HCT116 (cell line): Measurements from ENCODE around the gene WBP2NL. TPM values are rescaled to one million over a fixed set of nuclear protein-coding genes. Genes with fewer than 3 reads are reported as not detected.

ENCODE experiments used
- ATAC-seq: fragments of 200-7000 bp; cut with Tn5 transposase; 2 replicates; pipeline ENCODE4 v1.9.1; 2020; ENCODE audit warnings: mild to moderate bottlenecking, moderate library complexity
- BruUV-seq: library from RNA; stranded (reverse); fragments of 400-500 nt; replicated peaks from 2 replicates; lab custom pipeline; 2021; lab: Mats Ljungman, UMichigan
- CTCF ChIA-PET: fragments of 300-600 bp; sonication (Branson Sonifier 250); formaldehyde crosslinking; loops from one replicate; lab custom pipeline; 2021; ENCODE audit warnings: antibody characterized with exemption; lab: Charles Lee
- POLR2A ChIA-PET: fragments of 300-600, 350-600 bp; sonication (Branson Sonifier 250); formaldehyde crosslinking; loops from one replicate; lab custom pipeline; 2021; ENCODE audit warnings: antibody characterized with exemption; lab: Charles Lee
- RAD21 ChIA-PET, 2 experiments: fragments of 300-600 bp; sonication (Branson Sonifier 250); formaldehyde crosslinking; loops; one replicate each; lab custom pipeline; 2023; ENCODE audit warnings: low total read pairs in 2 of 2; ENCODE audit not compliant: uncharacterized antibody in 2 of 2, unreplicated experiment in 2 of 2, low non-redundant PET in 1 of 2; lab: Charles Lee
- DNase-seq: peaks from one replicate; pipeline ENCODE4 v3.0.0-alpha.2; 2010; ENCODE audit warnings: low read depth, low spot score
- H2AFZ ChIP-seq: fragments of 200-600 bp; shearing (Covaris generic), sonication (generic); 2 replicates; pipeline ENCODE4 v1.6.1; 2017; ENCODE audit warnings: low read depth, mixed run types, mixed read lengths, antibody characterized with exemption, low read length; ENCODE audit not compliant: poor library complexity, severe bottlenecking
- H3K27ac ChIP-seq: 2 replicates; pipeline ENCODE4 v1.5.1; 2012; ENCODE audit warnings: low read depth, low read length
- H3K27me3 ChIP-seq: fragments of 200-600 bp; sonication (generic); 2 replicates; pipeline ENCODE4 v1.6.1; 2016; ENCODE audit warnings: mixed run types, low read length, mixed read lengths; ENCODE audit not compliant: insufficient read depth
- H3K36me3 ChIP-seq, 2 experiments: fragments of 200-500 bp in 1 of 2; fragments of 200-600 bp in 1 of 2; sonication (Bioruptor generic) in 1 of 2; sonication (generic) in 1 of 2; 2 replicates each; pipeline versions ENCODE4 v1.5.1 to v1.6.1; 2014 to 2016; ENCODE audit warnings: low read length in 2 of 2, inconsistent platforms in 1 of 2, mixed read lengths in 1 of 2, mixed run types in 1 of 2; ENCODE audit not compliant: insufficient read depth in 2 of 2, control insufficient read depth in 1 of 2
- H3K4me1 ChIP-seq, 2 experiments: fragments of 200-600 bp in 1 of 2; sonication (generic) in 1 of 2; 2 replicates each; pipeline versions ENCODE4 v1.5.1 to v1.6.1; 2012 to 2017; ENCODE audit warnings: low read length in 2 of 2, inconsistent platforms in 1 of 2, mild to moderate bottlenecking in 1 of 2, mixed read lengths in 1 of 2, mixed run types in 1 of 2, moderate library complexity in 1 of 2; ENCODE audit not compliant: insufficient read depth in 2 of 2, control insufficient read depth in 1 of 2
- H3K4me2 ChIP-seq: fragments of 200-600 bp; sonication (generic); 2 replicates; pipeline ENCODE4 v1.6.1; 2017; ENCODE audit warnings: mixed run types, low read length, mixed read lengths
- H3K4me3 ChIP-seq, 2 experiments: fragments of 200-600 bp in 1 of 2; sonication (generic) in 1 of 2; replicated peaks in 1 of 2; 2 replicates each; pipeline ENCODE4 v1.5.1; 2011 to 2016; ENCODE audit warnings: low read length in 2 of 2, control low read depth in 1 of 2, low read depth in 1 of 2, mild to moderate bottlenecking in 1 of 2, mixed read lengths in 1 of 2, mixed run types in 1 of 2
- H3K79me2 ChIP-seq: fragments of 200-600 bp; sonication (generic); 2 replicates; pipeline ENCODE4 v1.6.1; 2017; ENCODE audit warnings: mild to moderate bottlenecking, mixed run types, low read length, moderate library complexity, mixed read lengths; ENCODE audit not compliant: insufficient read depth
- H3K9ac ChIP-seq: fragments of 200-600 bp; sonication (generic); 2 replicates; pipeline ENCODE4 v1.6.1; 2016; ENCODE audit warnings: low read length, mixed read lengths
- H3K9me2 ChIP-seq: fragments of 200-600 bp; sonication (generic), shearing (Covaris generic); 2 replicates; pipeline ENCODE4 v1.6.1; 2017; ENCODE audit warnings: mixed run types, mild to moderate bottlenecking, moderate library complexity; ENCODE audit not compliant: insufficient read depth
- H3K9me3 ChIP-seq, 2 experiments: fragments of 200-500 bp in 1 of 2; fragments of 200-600 bp in 1 of 2; sonication (Bioruptor generic) in 1 of 2; sonication (generic) in 1 of 2; 2 replicates each; pipeline ENCODE4 v1.6.1; 2014 to 2017; ENCODE audit warnings: low read length in 2 of 2, mixed read lengths in 2 of 2, inconsistent platforms in 1 of 2, low read depth in 1 of 2, mild to moderate bottlenecking in 1 of 2, mixed run types in 1 of 2, moderate library complexity in 1 of 2; ENCODE audit not compliant: control insufficient read depth in 1 of 2, insufficient read depth in 1 of 2
- H4K20me1 ChIP-seq: fragments of 200-600 bp; sonication (generic), shearing (Covaris generic); 2 replicates; pipeline ENCODE4 v1.6.1; 2017; ENCODE audit warnings: mixed run types, mild to moderate bottlenecking, moderate library complexity; ENCODE audit not compliant: insufficient read depth
- EGR1 ChIP-seq: IDR thresholded peaks from 2 replicates; pipeline ENCODE4 v1.6.1; 2012; ENCODE audit warnings: low read depth
- EZH2 ChIP-seq: fragments of 200-600 bp; sonication (generic); IDR thresholded peaks from 2 replicates; pipeline ENCODE4 v1.6.1; 2017; ENCODE audit warnings: antibody characterized with exemption, mixed run types
- FOSL1 ChIP-seq: IDR thresholded peaks from 2 replicates; pipeline ENCODE4 v1.6.1; 2012; ENCODE audit warnings: low read depth
- JUND ChIP-seq: IDR thresholded peaks from 2 replicates; pipeline ENCODE4 v1.6.1; 2012
- POLR2AphosphoS5 ChIP-seq: IDR thresholded peaks from 2 replicates; pipeline ENCODE4 v1.6.1; 2011; ENCODE audit warnings: mild to moderate bottlenecking, low read depth, low read length, moderate library complexity
- RAD21 ChIP-seq: IDR thresholded peaks from 2 replicates; pipeline ENCODE4 v1.6.1; 2012; ENCODE audit warnings: low read depth, mild to moderate bottlenecking
- YY1 ChIP-seq: IDR thresholded peaks from 2 replicates; pipeline ENCODE4 v1.6.1; 2011; ENCODE audit warnings: low read length, low read depth, moderate library complexity, mild to moderate bottlenecking; ENCODE audit not compliant: insufficient replicate concordance; ENCODE audit errors: extremely low read depth
- ZNF274 ChIP-seq: fragments of 200-500 bp; sonication (Bioruptor generic); IDR thresholded peaks from 2 replicates; pipeline ENCODE4 v1.6.1; 2014; ENCODE audit warnings: mild to moderate bottlenecking, low read depth, low read length, inconsistent platforms
- intact Hi-C: fragments of 100-400 bp; cut with micrococcal nuclease; formaldehyde crosslinking; loops from 2 replicates; pipeline ENCODE4 v1.10.0; 2022
- total RNA-seq: library from RNA; stranded (reverse); gene quantifications from one replicate; pipeline ENCODE4 v1.2.1, GENCODE V29; 2021; ENCODE audit not compliant: unreplicated experiment
- TF ChIP-seq, protein P1 (sequence below): IDR thresholded peaks from 2 replicates; pipeline ENCODE4 v1.6.1; 2012

The WBP2NL gene
- total RNA-seq, 1 experiment from 2014 or later = not detected

DNA sequence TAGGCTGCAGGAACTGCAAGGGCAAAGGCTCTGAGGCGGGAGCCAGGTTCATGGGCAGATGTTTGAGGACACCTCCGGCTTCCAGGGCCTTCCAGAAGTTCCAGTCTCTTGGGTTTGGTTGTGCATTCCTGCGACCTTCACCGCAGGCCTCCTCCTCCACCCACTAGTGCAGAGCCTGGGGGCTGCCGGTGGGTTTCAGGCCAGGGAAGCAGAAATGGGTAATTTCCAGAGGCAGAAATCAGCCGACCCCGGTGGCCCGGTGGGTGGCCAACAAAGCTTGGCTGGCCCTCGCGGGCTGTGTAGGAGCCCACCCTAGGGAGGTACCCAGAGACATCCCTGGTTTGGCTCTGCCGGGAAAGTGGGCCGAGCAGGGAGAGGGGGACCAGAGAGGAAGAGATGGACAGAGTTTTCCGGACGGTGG, 75.0 kb downstream of the WBP2NL start:
- DNase-seq = no peak
- H3K4me1 ChIP-seq = peaks cover 12 to 21% of the 10 kb centered on the region in 2 experiments
- no peak overlapping the region for H3K4me2 ChIP-seq
- H3K4me3 ChIP-seq = no peak overlapping the region
- intact Hi-C loops = no loop called here
- CTCF ChIA-PET = no interaction called here
- no peak overlapping the region for H3K9ac ChIP-seq
- H3K27ac ChIP-seq = no peak overlapping the region
- no peaks in the 10 kb centered on the region for H3K9me2 ChIP-seq
- TF ChIP-seq FOSL1 (no peak), POLR2AphosphoS5 (no peak), EZH2 (no peak), JUND (no peak), EGR1 (no peak), YY1 (no peak), RAD21 (no peak)
- POLR2A ChIA-PET = no interaction called here
- no TSS peak for BruUV-seq
- no peak overlapping the region for H2AFZ ChIP-seq
- H4K20me1 ChIP-seq = no peaks in the 10 kb centered on the region
- H3K79me2 ChIP-seq = no peaks in the 10 kb centered on the region
- RAD21 ChIA-PET = no interaction called here
- no peaks in the 10 kb centered on the region for H3K36me3 ChIP-seq
- no peak for ATAC-seq
- no peaks in the 10 kb centered on the region for H3K9me3 ChIP-seq
- H3K27me3 ChIP-seq = no peaks in the 10 kb centered on the region

DNA sequence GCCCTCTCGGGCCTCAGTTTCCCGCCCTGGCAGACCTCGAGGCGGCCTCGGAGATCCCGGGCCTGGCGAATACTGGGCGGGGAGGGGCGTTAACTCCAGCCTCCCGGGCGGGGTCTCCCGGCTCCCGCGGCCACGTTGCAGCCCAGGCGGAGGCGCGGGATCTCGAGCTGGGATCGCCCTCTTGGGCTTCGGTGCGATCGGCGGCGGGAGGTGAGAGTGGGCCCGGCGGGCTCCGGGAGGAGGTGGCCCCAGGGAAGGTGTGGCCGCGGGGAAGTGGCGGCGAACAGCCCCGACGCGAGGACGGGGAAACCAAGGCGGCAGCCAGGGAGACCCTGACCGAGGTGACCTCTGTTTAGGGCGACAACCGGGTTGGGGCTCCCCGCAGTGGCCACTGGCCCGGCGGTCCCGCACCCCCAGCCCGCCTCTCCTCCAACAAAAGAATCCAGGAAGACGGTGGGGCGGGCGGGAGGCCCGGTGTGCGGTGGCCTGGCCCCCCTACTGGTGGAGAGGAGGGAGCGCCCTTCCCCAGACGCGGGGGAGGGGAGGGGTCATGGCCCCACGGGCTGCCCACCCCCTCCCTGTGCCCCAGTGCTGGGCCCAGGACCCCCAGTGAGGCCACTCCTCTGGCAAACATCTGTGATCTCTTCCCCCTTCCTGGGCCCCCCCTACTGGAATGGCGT, 75.7 kb downstream of the WBP2NL start, which contains the start of gene PHETA2:
Gene PHETA2, plus strand, starts transcription at position 117 of the 680 bp plus-strand sequence. CDS start 3,046 bp downstream, outside the sequence.
- Histone ChIP-seq H3K4me3 (no peak within 1 kb of the TSS), H3K9me3 (no peaks in the 10 kb centered on the region), H3K36me3 (no peaks in the 10 kb centered on the region), H3K27ac (no peak within 1 kb of the TSS; the same call in 1 of the 2 replicates), H3K27me3 (no peaks in the 10 kb centered on the region), H4K20me1 (no peaks in the 10 kb centered on the region), H3K9ac (no peak within 1 kb of the TSS), H3K4me2 (no peak within 1 kb of the TSS), H3K79me2 (no peaks in the 10 kb centered on the region), H2AFZ (no peak within 1 kb of the TSS), H3K9me2 (no peaks in the 10 kb centered on the region), H3K4me1 (peaks cover 18 to 27% of the 10 kb centered on the region in 2 experiments)
- TF ChIP-seq, protein P1, sequence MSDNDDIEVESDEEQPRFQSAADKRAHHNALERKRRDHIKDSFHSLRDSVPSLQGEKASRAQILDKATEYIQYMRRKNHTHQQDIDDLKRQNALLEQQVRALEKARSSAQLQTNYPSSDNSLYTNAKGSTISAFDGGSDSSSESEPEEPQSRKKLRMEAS = no peak
- no peak for TF ChIP-seq ZNF274
- intact Hi-C loops = no loop called here
- CTCF ChIA-PET = no interaction called here
- POLR2A ChIA-PET = no interaction called here
- BruUV-seq = no TSS peak
- RAD21 ChIA-PET = no interaction called here
- DNase-seq (no peak), ATAC-seq (no peak)
